OCI-LY1 (cell line): ENCODE data around the gene CITED2.

Source experiments
- H2AFZ ChIP-seq: fragments of 200-600 bp; sonication (generic), shearing (Covaris generic); 2 replicates; pipeline ENCODE4 v1.6.0; 2014; ENCODE audit warnings: antibody characterized with exemption, mild to moderate bottlenecking, low read length
- H3F3A ChIP-seq: fragments of 200-600 bp; sonication (generic), shearing (Covaris generic); 2 replicates; pipeline ENCODE4 v1.6.0; 2014; ENCODE audit warnings: mild to moderate bottlenecking, antibody characterized with exemption, low read length, moderate library complexity; ENCODE audit not compliant: insufficient read depth
- H3K27ac ChIP-seq: fragments of 200-600 bp; sonication (generic); 2 replicates; pipeline ENCODE4 v1.5.1; 2014; ENCODE audit warnings: low read length, mixed run types, mild to moderate bottlenecking, low read depth; ENCODE audit not compliant: poor library complexity, severe bottlenecking
- H3K27me3 ChIP-seq: fragments of 200-600 bp; sonication (generic); 2 replicates; pipeline ENCODE4 v1.6.0; 2014; ENCODE audit warnings: antibody characterized with exemption, mild to moderate bottlenecking, low read length, moderate library complexity; ENCODE audit not compliant: insufficient read depth
- H3K36me3 ChIP-seq: fragments of 200-600 bp; sonication (generic); 2 replicates; pipeline ENCODE4 v1.6.1; 2014; ENCODE audit warnings: mild to moderate bottlenecking, antibody characterized with exemption, low read length, moderate library complexity, mixed read lengths; ENCODE audit not compliant: insufficient read depth
- H3K4me1 ChIP-seq: fragments of 200-600 bp; sonication (generic); 2 replicates; pipeline ENCODE4 v1.5.1; 2014; ENCODE audit warnings: mild to moderate bottlenecking, low read length, moderate library complexity; ENCODE audit not compliant: insufficient read depth, severe bottlenecking
- H3K4me2 ChIP-seq: fragments of 200-600 bp; sonication (generic), shearing (Covaris generic); 2 replicates; pipeline ENCODE4 v1.6.1; 2014; ENCODE audit warnings: low read length
- H3K4me3 ChIP-seq: fragments of 200-600 bp; sonication (generic); 2 replicates; pipeline ENCODE4 v1.5.1; 2014; ENCODE audit warnings: low read length, low read depth, mild to moderate bottlenecking, mixed read lengths; ENCODE audit not compliant: poor library complexity, severe bottlenecking
- H3K79me2 ChIP-seq: fragments of 200-600 bp; shearing (Covaris generic); 2 replicates; pipeline ENCODE4 v1.6.1; 2016; ENCODE audit warnings: mixed run types, low read length, mixed read lengths; ENCODE audit not compliant: insufficient read depth
- H3K9ac ChIP-seq: fragments of 200-600 bp; sonication (generic), shearing (Covaris generic); 2 replicates; pipeline ENCODE4 v1.6.1; 2014; ENCODE audit warnings: mild to moderate bottlenecking, low read length, mixed read lengths
- H3K9me2 ChIP-seq: fragments of 200-600 bp; sonication (generic), shearing (Covaris generic); 2 replicates; pipeline ENCODE4 v1.6.1; 2014; ENCODE audit warnings: low read depth, mild to moderate bottlenecking, low read length, mixed read lengths
- H3K9me3 ChIP-seq: fragments of 200-600 bp; shearing (Covaris generic); 2 replicates; pipeline ENCODE4 v1.6.1; 2014; ENCODE audit warnings: low read length, mixed read lengths
- H4K20me1 ChIP-seq: fragments of 200-600 bp; sonication (generic), shearing (Covaris generic); 2 replicates; pipeline ENCODE4 v1.6.0; 2016; ENCODE audit warnings: mild to moderate bottlenecking, low read length; ENCODE audit not compliant: insufficient read depth
- CTCF ChIP-seq: fragments of 200-600 bp; sonication (generic), shearing (Covaris generic); IDR thresholded peaks from 2 replicates; pipeline ENCODE4 v1.5.1; 2017; ENCODE audit warnings: mild to moderate bottlenecking, antibody characterized with exemption, low read length, moderate library complexity, mixed read lengths
- EZH2 ChIP-seq: fragments of 200-600 bp; sonication (generic), shearing (Covaris generic); IDR thresholded peaks from 2 replicates; pipeline ENCODE4 v1.8.0; 2017; ENCODE audit warnings: borderline replicate concordance, mixed run types, mild to moderate bottlenecking, antibody characterized with exemption, low read length, moderate library complexity, mixed read lengths

CITED2 gene

GRCh38 chr6:139355172-139355571 is 19.3 kb downstream of the CITED2 start:
- no peaks in the 10 kb centered on the region for H3K36me3 ChIP-seq
- H4K20me1 ChIP-seq: no peaks in the 10 kb centered on the region
- H3F3A ChIP-seq: no peaks in the 10 kb centered on the region
- H3K4me2 ChIP-seq: no peak overlapping the region
- H3K79me2 ChIP-seq: no peaks in the 10 kb centered on the region
- TF ChIP-seq EZH2: no peak
- no peak for TF ChIP-seq CTCF
- no peak overlapping the region for H3K9ac ChIP-seq
- no peaks in the 10 kb centered on the region for H3K9me3 ChIP-seq
- no peak overlapping the region for H3K4me3 ChIP-seq
- no peak overlapping the region for H2AFZ ChIP-seq
- no peaks in the 10 kb centered on the region for H3K9me2 ChIP-seq
- no peaks in the 10 kb centered on the region for H3K27me3 ChIP-seq
- no peak overlapping the region for H3K27ac ChIP-seq
- no peaks in the 10 kb centered on the region for H3K4me1 ChIP-seq

DNA sequence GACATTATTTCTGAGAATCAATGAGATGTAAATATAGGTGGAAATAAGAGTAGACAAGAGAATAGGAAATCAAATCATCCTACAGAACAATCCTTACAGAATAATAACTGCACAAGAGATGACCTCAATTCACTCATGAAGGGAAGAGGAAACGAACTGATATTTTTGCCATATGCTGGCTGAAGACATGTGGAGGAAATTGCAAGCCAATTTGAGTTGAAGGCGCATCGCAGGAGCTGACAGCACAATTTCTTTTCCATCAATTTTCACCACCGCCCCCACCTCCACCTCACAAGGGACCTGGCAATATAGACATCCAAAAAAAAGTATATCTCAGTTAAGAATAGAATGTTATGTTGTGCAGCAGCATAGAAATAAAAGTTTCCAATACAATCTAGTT is 20.3 kb downstream of the CITED2 start:
- H3K9ac ChIP-seq: no peak overlapping the region
- no peaks in the 10 kb centered on the region for H3K79me2 ChIP-seq
- no peak overlapping the region for H3K27ac ChIP-seq
- no peak overlapping the region for H2AFZ ChIP-seq
- no peaks in the 10 kb centered on the region for H3K4me1 ChIP-seq
- H3K9me2 ChIP-seq: no peaks in the 10 kb centered on the region
- H3K36me3 ChIP-seq: no peaks in the 10 kb centered on the region
- H3K9me3 ChIP-seq: no peaks in the 10 kb centered on the region
- no peaks in the 10 kb centered on the region for H4K20me1 ChIP-seq
- H3K4me3 ChIP-seq: no peak overlapping the region
- H3F3A ChIP-seq: no peaks in the 10 kb centered on the region
- no peaks in the 10 kb centered on the region for H3K27me3 ChIP-seq
- no peak for TF ChIP-seq EZH2
- TF ChIP-seq CTCF: no peak
- no peak overlapping the region for H3K4me2 ChIP-seq

GRCh38 chr6:139349464-139350020 is 24.9 kb downstream of the CITED2 start:
- no peak overlapping the region for H2AFZ ChIP-seq
- H3K27me3 ChIP-seq: no peaks in the 10 kb centered on the region
- H3K4me3 ChIP-seq: no peak overlapping the region
- no peaks in the 10 kb centered on the region for H3K9me3 ChIP-seq
- no peaks in the 10 kb centered on the region for H3K9me2 ChIP-seq
- no peaks in the 10 kb centered on the region for H3F3A ChIP-seq
- peaks cover 8% of the 10 kb centered on the region for H3K4me1 ChIP-seq
- no peaks in the 10 kb centered on the region for H3K79me2 ChIP-seq
- TF ChIP-seq CTCF (no peak), EZH2 (no peak)
- H4K20me1 ChIP-seq: no peaks in the 10 kb centered on the region
- H3K36me3 ChIP-seq: no peaks in the 10 kb centered on the region
- no peak overlapping the region for H3K27ac ChIP-seq
- no peak overlapping the region for H3K9ac ChIP-seq
- no peak overlapping the region for H3K4me2 ChIP-seq
